Prostate gland (tissue), 2 donors: ENCODE measurements around the gene MYBPC2.

ENCODE experiments used
- POLR2A ChIP-seq: fragments of 450-650 bp; IDR thresholded peaks from one replicate; pipeline ENCODE4 v1.6.1; 2016; ENCODE audit warnings: antibody characterized with exemption, mild to moderate bottlenecking
- POLR2AphosphoS5 ChIP-seq: sonication (generic); formaldehyde crosslinking; IDR thresholded peaks from one replicate; pipeline ENCODE4 v1.6.1; 2017; ENCODE audit warnings: antibody characterized with exemption
- TF ChIP-seq, protein P1 (sequence below), 4 experiments: fragments of 200-600 bp in 2 of 4; fragments of 450-650 bp in 2 of 4; sonication (generic) in 2 of 4; IDR thresholded peaks; 1 replicate in 3 of 4; 2 replicates in 1 of 4; pipeline ENCODE4 v1.5.1; 2016 to 2019; ENCODE audit warnings: antibody characterized with exemption in 4 of 4, mild to moderate bottlenecking in 2 of 4, moderate library complexity in 2 of 4

DNA sequence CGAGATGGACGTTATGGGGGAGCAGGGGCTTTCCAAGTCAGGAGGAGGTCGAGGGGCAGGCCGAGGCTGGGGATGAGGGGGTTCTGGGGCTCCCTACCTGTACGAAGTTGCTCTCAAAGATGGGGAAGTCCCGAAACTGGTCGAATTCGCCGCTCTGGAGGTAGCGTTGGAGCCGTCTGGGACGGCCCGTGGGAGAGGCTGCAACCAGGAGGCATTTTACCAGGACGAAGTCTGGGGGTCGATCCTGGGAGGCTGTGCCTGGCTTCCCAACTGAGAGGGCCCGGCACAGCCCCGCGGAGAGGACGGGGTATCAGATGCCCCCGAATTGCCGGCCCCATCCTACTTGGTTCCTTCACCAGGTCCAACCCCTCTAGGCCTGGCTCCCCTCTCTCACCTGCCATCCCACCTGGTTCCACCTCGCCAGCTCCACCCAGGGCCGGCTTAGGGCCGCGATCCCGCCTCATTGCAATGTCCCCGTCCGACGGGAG, 43.1 kb downstream of the MYBPC2 start:
- TF ChIP-seq, protein P1, sequence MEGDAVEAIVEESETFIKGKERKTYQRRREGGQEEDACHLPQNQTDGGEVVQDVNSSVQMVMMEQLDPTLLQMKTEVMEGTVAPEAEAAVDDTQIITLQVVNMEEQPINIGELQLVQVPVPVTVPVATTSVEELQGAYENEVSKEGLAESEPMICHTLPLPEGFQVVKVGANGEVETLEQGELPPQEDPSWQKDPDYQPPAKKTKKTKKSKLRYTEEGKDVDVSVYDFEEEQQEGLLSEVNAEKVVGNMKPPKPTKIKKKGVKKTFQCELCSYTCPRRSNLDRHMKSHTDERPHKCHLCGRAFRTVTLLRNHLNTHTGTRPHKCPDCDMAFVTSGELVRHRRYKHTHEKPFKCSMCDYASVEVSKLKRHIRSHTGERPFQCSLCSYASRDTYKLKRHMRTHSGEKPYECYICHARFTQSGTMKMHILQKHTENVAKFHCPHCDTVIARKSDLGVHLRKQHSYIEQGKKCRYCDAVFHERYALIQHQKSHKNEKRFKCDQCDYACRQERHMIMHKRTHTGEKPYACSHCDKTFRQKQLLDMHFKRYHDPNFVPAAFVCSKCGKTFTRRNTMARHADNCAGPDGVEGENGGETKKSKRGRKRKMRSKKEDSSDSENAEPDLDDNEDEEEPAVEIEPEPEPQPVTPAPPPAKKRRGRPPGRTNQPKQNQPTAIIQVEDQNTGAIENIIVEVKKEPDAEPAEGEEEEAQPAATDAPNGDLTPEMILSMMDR (IDR thresholded peaks at IDR 0.05), result no peak
- no peak for TF ChIP-seq POLR2A
- TF ChIP-seq POLR2AphosphoS5, result no peak
